Endodermal cell (in vitro differentiated cells): Measurements from ENCODE around the gene TRHDE. TPM values are rescaled to one million over a fixed set of nuclear protein-coding genes. Genes with fewer than 3 reads are reported as not detected.

Source experiments
- DNase-seq: peaks from one replicate; pipeline ENCODE4 v3.0.0-alpha.2; 2017
- H3K27ac ChIP-seq: 2 replicates; pipeline ENCODE4 v1.5.1; 2013; ENCODE audit warnings: mild to moderate bottlenecking, low read depth, low read length, moderate library complexity
- H3K27me3 ChIP-seq: 2 replicates; pipeline ENCODE4 v1.6.1; 2013; ENCODE audit warnings: mild to moderate bottlenecking, low read length, moderate library complexity; ENCODE audit not compliant: insufficient read depth, control insufficient read depth, poor library complexity, severe bottlenecking
- H3K36me3 ChIP-seq: 2 replicates; pipeline ENCODE4 v1.7.0; 2013; ENCODE audit warnings: mild to moderate bottlenecking, low read length, moderate library complexity; ENCODE audit not compliant: control insufficient read depth, insufficient read depth
- H3K4me1 ChIP-seq: one replicate; pipeline ENCODE4 v1.7.0; 2013; ENCODE audit warnings: low read length; ENCODE audit not compliant: control insufficient read depth, insufficient read depth
- H3K4me3 ChIP-seq: 2 replicates; pipeline ENCODE4 v1.5.1; 2013; ENCODE audit warnings: mild to moderate bottlenecking, low read length, moderate library complexity
- H3K9ac ChIP-seq: 2 replicates; pipeline ENCODE4 v1.6.1; 2013; ENCODE audit warnings: mild to moderate bottlenecking, low read length, moderate library complexity; ENCODE audit not compliant: poor library complexity, severe bottlenecking; ENCODE audit errors: extremely low read depth
- H3K9me3 ChIP-seq: 2 replicates; pipeline ENCODE4 v1.6.1; 2013; ENCODE audit warnings: mild to moderate bottlenecking, low read length, moderate library complexity; ENCODE audit not compliant: control insufficient read depth
- H3K27ac Mint-ChIP-seq: 2 replicates; pipeline ENCODE4 v1.8.0; 2020; ENCODE audit warnings: mixed read lengths
- H3K27me3 Mint-ChIP-seq: 2 replicates; pipeline ENCODE4 v1.8.0; 2021; ENCODE audit warnings: mild to moderate bottlenecking, mixed read lengths; ENCODE audit not compliant: insufficient read depth
- H3K36me3 Mint-ChIP-seq: 2 replicates; pipeline ENCODE4 v1.8.0; 2020; ENCODE audit warnings: low read depth, mixed read lengths
- H3K4me1 Mint-ChIP-seq: 2 replicates; pipeline ENCODE4 v1.8.0; 2020; ENCODE audit warnings: mixed read lengths
- H3K4me3 Mint-ChIP-seq: 2 replicates; pipeline ENCODE4 v1.8.0; 2020; ENCODE audit warnings: mild to moderate bottlenecking, moderate library complexity, mixed read lengths
- H3K9me3 Mint-ChIP-seq: 2 replicates; pipeline ENCODE4 v1.8.0; 2020; ENCODE audit warnings: mild to moderate bottlenecking, mixed read lengths
- WGBS, 2 experiments: methylation state at CpG; one replicate each; pipeline versions ENCODE4 v1.1.5 to v1.1.7; 2013; ENCODE audit warnings: missing lambda C conversion rate in 2 of 2, mixed read lengths in 1 of 2; ENCODE audit not compliant: insufficient coverage in 1 of 2, insufficient read length in 1 of 2; 5-methylcytosine and 5-hydroxymethylcytosine counted together
- total RNA-seq, 2 donors: library from RNA; stranded (reverse); fragmentation: NEBNext Ultra II Directional in 1 of 2; extraction: Animal tissue kit (Norgen Biotek cat#: 25700) in 1 of 2; gene quantifications; 2 replicates in 1 of 2; 3 replicates in 1 of 2; pipeline ENCODE4 v1.2.1, GENCODE V29; 2021
- TF ChIP-seq, protein P1 (sequence below): fragments of 200-600 bp; sonication (generic); conservative IDR thresholded peaks from 2 replicates; pipeline ENCODE4 v1.5.0; 2021; ENCODE audit warnings: antibody characterized with exemption, mild to moderate bottlenecking

TRHDE gene
- total RNA-seq, 2 donors from 2014 or later = 0.20 to 1.2 TPM

DNA sequence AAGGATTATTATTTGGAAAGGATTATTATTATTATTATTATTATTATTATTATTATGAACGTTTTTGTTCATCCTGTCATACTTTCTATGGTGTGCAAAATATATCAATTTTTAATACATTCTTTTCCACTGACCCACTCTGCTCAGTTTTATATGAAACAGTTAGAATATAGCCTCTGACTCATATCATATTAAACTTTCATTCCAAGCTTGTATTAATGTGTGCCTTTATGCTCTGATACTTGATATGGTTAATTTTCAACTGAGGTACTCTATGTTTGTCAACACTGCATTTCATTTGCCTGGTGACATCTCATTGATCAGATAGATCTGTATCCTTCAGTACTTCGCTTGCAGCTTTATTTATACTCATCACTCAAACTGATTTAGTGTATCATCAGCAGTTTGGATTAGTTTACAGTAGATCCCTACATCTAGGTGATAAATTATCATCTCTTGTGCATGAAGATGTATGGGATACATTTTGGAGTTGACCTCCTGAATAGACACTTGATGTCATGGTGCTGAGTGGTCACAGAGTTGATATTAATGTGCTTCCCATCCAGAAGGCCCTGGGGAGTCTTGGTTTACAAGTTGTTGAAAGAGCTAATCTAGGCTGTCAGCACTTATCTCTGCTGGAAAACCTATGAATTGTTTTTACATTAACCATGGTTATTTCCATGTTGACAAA, 271.8 kb downstream of the TRHDE start:
- TF ChIP-seq, protein P1, sequence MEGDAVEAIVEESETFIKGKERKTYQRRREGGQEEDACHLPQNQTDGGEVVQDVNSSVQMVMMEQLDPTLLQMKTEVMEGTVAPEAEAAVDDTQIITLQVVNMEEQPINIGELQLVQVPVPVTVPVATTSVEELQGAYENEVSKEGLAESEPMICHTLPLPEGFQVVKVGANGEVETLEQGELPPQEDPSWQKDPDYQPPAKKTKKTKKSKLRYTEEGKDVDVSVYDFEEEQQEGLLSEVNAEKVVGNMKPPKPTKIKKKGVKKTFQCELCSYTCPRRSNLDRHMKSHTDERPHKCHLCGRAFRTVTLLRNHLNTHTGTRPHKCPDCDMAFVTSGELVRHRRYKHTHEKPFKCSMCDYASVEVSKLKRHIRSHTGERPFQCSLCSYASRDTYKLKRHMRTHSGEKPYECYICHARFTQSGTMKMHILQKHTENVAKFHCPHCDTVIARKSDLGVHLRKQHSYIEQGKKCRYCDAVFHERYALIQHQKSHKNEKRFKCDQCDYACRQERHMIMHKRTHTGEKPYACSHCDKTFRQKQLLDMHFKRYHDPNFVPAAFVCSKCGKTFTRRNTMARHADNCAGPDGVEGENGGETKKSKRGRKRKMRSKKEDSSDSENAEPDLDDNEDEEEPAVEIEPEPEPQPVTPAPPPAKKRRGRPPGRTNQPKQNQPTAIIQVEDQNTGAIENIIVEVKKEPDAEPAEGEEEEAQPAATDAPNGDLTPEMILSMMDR = no peak
- peaks cover 13% of the 10 kb centered on the region for H3K4me1 ChIP-seq
- no peak overlapping the region for H3K27ac Mint-ChIP-seq

DNA sequence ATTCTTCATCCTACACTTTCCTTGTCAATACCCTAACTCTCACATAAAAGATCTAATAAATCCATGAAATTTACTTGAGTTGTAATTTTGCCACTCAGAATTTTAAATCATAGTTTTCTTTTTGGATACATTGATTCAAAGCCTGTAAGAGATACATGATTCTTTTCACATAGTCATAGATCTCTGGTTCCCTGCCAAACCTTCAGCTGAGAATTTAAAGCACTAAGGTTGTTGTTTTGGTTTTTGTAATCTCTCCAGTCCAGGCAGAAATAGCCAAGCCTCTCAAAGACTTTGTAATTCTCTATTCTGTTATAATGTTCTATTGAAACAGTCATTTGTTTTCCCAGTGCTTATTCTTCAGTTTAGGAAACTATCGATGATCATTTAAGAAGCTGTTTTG, 273.9 kb downstream of the TRHDE start:
- DNase-seq = no peak
- Histone ChIP-seq H3K9ac (no peak overlapping the region), H3K36me3 (no peaks in the 10 kb centered on the region), H3K27ac (no peak overlapping the region), H3K27me3 (no peaks in the 10 kb centered on the region), H3K4me1 (peaks cover 13% of the 10 kb centered on the region), H3K4me3 (peak overlapping the region; percentile 14), H3K9me3 (no peaks in the 10 kb centered on the region)
- WGBS, 2 experiments = 86 to 100% methylated on average over 1 of the region's 1 CpG
- no peaks in the 10 kb centered on the region for H3K36me3 Mint-ChIP-seq
- no peaks in the 10 kb centered on the region for H3K27me3 Mint-ChIP-seq
- peaks cover 31% of the 10 kb centered on the region for H3K4me1 Mint-ChIP-seq
- no peaks in the 10 kb centered on the region for H3K9me3 Mint-ChIP-seq
- no peak overlapping the region for H3K27ac Mint-ChIP-seq
- no peak overlapping the region for H3K4me3 Mint-ChIP-seq
- TF ChIP-seq, protein P1 = no peak

More for the DNA sequence above, 271.8 kb downstream of the TRHDE start:
- H3K27me3 ChIP-seq = peaks cover 6% of the 10 kb centered on the region
- H3K9me3 ChIP-seq = no peaks in the 10 kb centered on the region
- H3K9me3 Mint-ChIP-seq = no peaks in the 10 kb centered on the region
- 100% methylated on average over 1 of the region's 2 CpGs; no CpG with 5 or more reads in 1 of the 2 experiments for WGBS, 2 experiments
- no peak overlapping the region for H3K27ac ChIP-seq
- no peak overlapping the region for H3K4me3 Mint-ChIP-seq
- no peaks in the 10 kb centered on the region for H3K36me3 ChIP-seq
- no peaks in the 10 kb centered on the region for H3K36me3 Mint-ChIP-seq
- H3K27me3 Mint-ChIP-seq = no peaks in the 10 kb centered on the region
- DNase-seq = no peak
- peaks cover 36% of the 10 kb centered on the region for H3K4me1 Mint-ChIP-seq
- no peak overlapping the region for H3K9ac ChIP-seq
- no peak overlapping the region for H3K4me3 ChIP-seq

DNA sequence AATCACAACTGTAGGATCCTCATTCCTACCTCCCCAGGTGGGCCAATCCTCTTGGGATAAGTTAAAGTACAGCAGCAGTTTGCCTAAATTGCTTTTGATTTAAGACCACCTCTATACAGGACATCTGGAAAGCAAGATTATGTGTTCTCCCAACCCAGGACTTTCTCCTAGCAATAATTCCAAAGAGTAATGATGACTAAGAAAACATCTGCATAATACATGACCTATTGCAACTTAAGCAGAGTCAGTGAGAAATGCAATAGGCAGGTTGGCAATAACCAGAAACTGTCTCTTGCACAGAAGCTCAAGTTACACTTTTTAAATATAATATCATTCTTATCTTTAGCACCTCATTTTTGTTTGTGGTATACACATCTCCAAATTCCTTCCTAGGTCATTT, 275.4 kb downstream of the TRHDE start:
- Histone ChIP-seq H3K36me3 (no peaks in the 10 kb centered on the region), H3K27ac (no peak overlapping the region), H3K27me3 (no peaks in the 10 kb centered on the region), H3K4me3 (no peak overlapping the region), H3K9ac (no peak overlapping the region), H3K4me1 (peaks cover 13% of the 10 kb centered on the region), H3K9me3 (no peaks in the 10 kb centered on the region)
- Mint-ChIP-seq H3K4me1 (peaks cover 31% of the 10 kb centered on the region), H3K4me3 (no peak overlapping the region), H3K27me3 (no peaks in the 10 kb centered on the region), H3K27ac (no peak overlapping the region), H3K9me3 (no peaks in the 10 kb centered on the region), H3K36me3 (no peaks in the 10 kb centered on the region)
- TF ChIP-seq, protein P1 = no peak
- no peak for DNase-seq
